Stomach (tissue), 9 donors: ENCODE results near the gene PRRT2. TPM values are rescaled to one million over a fixed set of nuclear protein-coding genes. Genes with fewer than 3 reads are reported as not detected.

Experiments used
- DNase-seq, 2 donors: peaks; one replicate each; pipeline versions ENCODE4 v3.0.0 to v3.0.0-alpha.2; 2013 to 2019
- H3K27ac ChIP-seq, 5 donors: fragments of 200-600 bp in 4 of 5; sonication (generic) in 4 of 5; one replicate each; pipeline ENCODE4 v1.5.1; 2013 to 2019; ENCODE audit warnings: mild to moderate bottlenecking in 1 of 5, moderate library complexity in 1 of 5
- H3K27me3 ChIP-seq, 3 donors: fragments of 200-600 bp; sonication (generic); one replicate each; pipeline ENCODE4 v1.5.1; 2017 to 2019; ENCODE audit warnings: mixed run types in 1 of 3
- H3K36me3 ChIP-seq, 4 donors: fragments of 200-600 bp; sonication (generic); 1 replicate in 3 of 4; 2 replicates in 1 of 4; pipeline ENCODE4 v1.5.1; 2016 to 2019
- H3K4me1 ChIP-seq, 4 donors: fragments of 200-600 bp; sonication (generic); one replicate each; pipeline ENCODE4 v1.5.1; 2016 to 2019
- H3K4me3 ChIP-seq, 4 donors: fragments of 200-600 bp; sonication (generic) in 3 of 4; one replicate each; pipeline ENCODE4 v1.5.1; 2016 to 2019; ENCODE audit warnings: mild to moderate bottlenecking in 1 of 4
- H3K9me3 ChIP-seq, 4 donors: fragments of 200-600 bp; sonication (generic); one replicate each; pipeline ENCODE4 v1.5.1; 2016 to 2019
- CTCF ChIP-seq, 7 experiments: fragments of 450-650 bp in 4 of 7; fragments of 200-600 bp in 3 of 7; sonication (generic) in 3 of 7; IDR thresholded peaks; one replicate each; pipeline ENCODE4 v1.5.1; 2016 to 2019; ENCODE audit warnings: antibody characterized with exemption in 7 of 7, control low read depth in 2 of 7, mild to moderate bottlenecking in 1 of 7
- EP300 ChIP-seq: sonication (generic); formaldehyde crosslinking; IDR thresholded peaks from one replicate; pipeline ENCODE4 v1.6.1; 2017; ENCODE audit warnings: antibody characterized with exemption
- POLR2A ChIP-seq, 4 donors: fragments of 450-650 bp; IDR thresholded peaks; one replicate each; pipeline ENCODE4 v1.6.1; 2016; ENCODE audit warnings: antibody characterized with exemption in 4 of 4, control low read depth in 2 of 4, mild to moderate bottlenecking in 1 of 4, moderate library complexity in 1 of 4
- POLR2AphosphoS5 ChIP-seq, 3 donors: sonication (generic); formaldehyde crosslinking; IDR thresholded peaks; one replicate each; pipeline ENCODE4 v1.6.1; 2016; ENCODE audit warnings: antibody characterized with exemption in 3 of 3
- WGBS, 5 donors: extraction: QIAGEN DNeasy Blood & Tissue Kit in 3 of 5; methylation state at CpG; one replicate each; pipeline versions ENCODE4 v1.1.5 to v1.1.7; 2013 to 2018; 5-methylcytosine and 5-hydroxymethylcytosine counted together
- intact Hi-C: fragments of 100-400 bp; cut with DNase I; formaldehyde crosslinking; loops from one replicate; pipeline ENCODE4 v1.15.1; 2023; ENCODE audit warnings: low total_unique reads
- polyA plus RNA-seq, 3 donors: library from polyadenylated mRNA; stranded (reverse); fragments of 200-250 nt; gene quantifications; one replicate each; pipeline ENCODE4 v1.2.3, GENCODE V29; 2013
- total RNA-seq, 5 donors: library from RNA; depleted of rRNA; stranded (reverse); fragments of >200 nt; gene quantifications; one replicate each; pipeline versions ENCODE4 v1.1.0 to v1.2.3, GENCODE V29; 2014 to 2016
- donor health status: healthy with polysubstance abuse.
- donor health status: Bipolar disorder and iron deficiency.
- donor health status: healthy.

Gene PRRT2
- total and polyA plus RNA-seq, 8 donors: 0.62 to 17.4 (median 4.0) TPM; not detected in 3

- TF ChIP-seq POLR2AphosphoS5 (IDR thresholded peaks at IDR 0.05) (no peak), CTCF (IDR thresholded peaks at IDR 0.05) (no peak), POLR2A (IDR thresholded peaks at IDR 0.05) (no peak), EP300 (no peak)
- Histone ChIP-seq H3K4me1 (peaks cover 67 to 90% (median 88%) of the 10 kb centered on the region in 4 donors), H3K4me3 (peak overlapping the region; percentile 55 to 61 (median 55)), H3K27ac (peak overlapping the region; percentile 51 to 96 (median 91)), H3K9me3 (no peaks in the 10 kb centered on the region), H3K36me3 (peaks cover 15 to 25% (median 23%) of the 10 kb centered on the region in 4 donors), H3K27me3 (peaks cover 0 to 22% (median 0%) of the 10 kb centered on the region in 3 donors)
- WGBS, 5 donors: 68 to 84% (median 75%) methylated on average over 7 to 9 of the region's 9 CpGs
- intact Hi-C loops: no loop called here
- DNase-seq: no peak
Observed at GRCh38 chr16:29812754-29813643, 1.0 kb downstream of the PRRT2 start.

GRCh38 chr16:29813644-29814562 is 1.9 kb downstream of the PRRT2 start:
- H3K27ac ChIP-seq: peak overlapping the region in 3 of 5 donors; percentile 88 to 96 (median 94)
- peaks cover 60 to 90% (median 88%) of the 10 kb centered on the region in 4 donors for H3K4me1 ChIP-seq
- peak overlapping the region in 1 of 4 donors; percentile 61 for H3K4me3 ChIP-seq
- TF ChIP-seq POLR2AphosphoS5 (IDR thresholded peaks at IDR 0.05) (no peak), POLR2A (IDR thresholded peaks at IDR 0.05) (no peak), EP300 (no peak), CTCF (IDR thresholded peaks at IDR 0.05) (no peak)
- peak in 1 of 2 donors; percentile 28 for DNase-seq
- 73 to 83% (median 79%) methylated on average over 24 of the region's 24 CpGs for WGBS, 5 donors
- H3K9me3 ChIP-seq: no peaks in the 10 kb centered on the region
- H3K27me3 ChIP-seq: peaks cover 0 to 22% (median 0%) of the 10 kb centered on the region in 3 donors
- intact Hi-C loops: no loop called here
- peaks cover 10 to 27% (median 26%) of the 10 kb centered on the region in 4 donors for H3K36me3 ChIP-seq

- Histone ChIP-seq H3K4me1 (peaks cover 55 to 90% (median 88%) of the 10 kb centered on the region in 4 donors), H3K36me3 (peaks cover 3 to 27% (median 24%) of the 10 kb centered on the region in 4 donors), H3K27me3 (peaks cover 0 to 22% (median 0%) of the 10 kb centered on the region in 3 donors), H3K9me3 (no peaks in the 10 kb centered on the region), H3K4me3 (peak overlapping the region in 1 of 4 donors; percentile 87), H3K27ac (peak overlapping the region in 4 of 5 donors; percentile 94 to 98 (median 96))
- intact Hi-C loops: no loop called here
- TF ChIP-seq CTCF (IDR thresholded peaks at IDR 0.05) (no peak), POLR2AphosphoS5 (IDR thresholded peaks at IDR 0.05) (no peak), POLR2A (IDR thresholded peaks at IDR 0.05) (no peak), EP300 (no peak)
- no peak for DNase-seq
- 80 to 93% (median 88%) methylated on average over 5 of the region's 5 CpGs for WGBS, 5 donors
Observed at GRCh38 chr16:29814592-29814991, 2.6 kb downstream of the PRRT2 start.
